CMK (cell line): ENCODE measurements around the gene ZNF470.

Experiments
- DNase-seq: peaks from one replicate; pipeline ENCODE4 v3.0.0-alpha.2; 2010; ENCODE audit warnings: low read depth

Gene ZNF470

DNA sequence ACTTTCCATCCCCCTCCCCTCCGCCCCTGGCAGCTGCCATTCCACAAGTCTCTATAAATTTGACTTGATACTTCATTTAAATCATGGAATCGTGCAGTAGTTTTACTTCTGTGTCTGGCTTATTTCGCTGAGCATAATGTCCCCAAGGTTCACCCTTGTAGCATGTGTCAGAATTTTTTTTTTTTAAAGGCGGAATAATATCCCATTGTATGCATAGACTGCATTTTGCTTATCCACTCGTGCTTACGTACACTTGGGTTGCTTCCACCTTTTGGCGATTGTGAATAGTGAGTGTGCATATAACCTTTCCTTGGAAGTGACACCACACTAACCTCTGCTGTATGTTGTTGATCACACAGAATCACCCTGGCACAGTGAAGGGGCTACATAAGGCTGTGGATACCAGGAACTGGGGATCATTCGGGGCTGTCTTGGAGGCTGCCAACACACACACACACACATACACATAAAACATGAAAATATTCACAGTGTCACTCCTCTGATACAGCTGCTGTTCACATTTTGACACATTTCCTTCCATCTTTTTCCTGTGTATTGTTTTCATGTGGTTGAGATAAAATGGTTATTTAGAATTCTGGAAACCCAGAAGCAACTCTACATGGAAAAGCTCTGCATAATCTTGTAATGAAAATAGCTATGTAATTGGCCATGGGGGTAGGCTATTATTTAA, 41.2 kb downstream of the ZNF470 start:
- no peak for DNase-seq

DNA sequence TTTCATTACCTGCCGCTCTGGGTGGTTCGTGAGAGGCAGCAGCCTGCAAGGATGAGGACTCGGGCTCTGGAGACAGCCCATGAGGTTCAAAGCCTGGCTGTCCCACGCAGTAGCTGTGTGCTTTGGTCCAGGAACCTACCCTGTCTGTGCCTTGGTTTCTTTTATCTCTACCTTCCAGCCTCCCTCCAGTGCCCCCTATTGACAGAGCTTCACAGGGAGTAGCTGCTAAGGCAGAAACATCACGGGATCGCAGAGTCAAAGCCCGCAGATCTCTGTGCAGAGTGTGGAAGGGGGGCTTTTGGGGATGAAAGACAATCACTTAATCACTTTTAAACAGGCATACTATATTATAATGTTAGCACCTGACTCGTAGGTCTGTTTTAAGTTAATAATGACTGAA, 44.0 kb downstream of the ZNF470 start:
- no peak for DNase-seq

DNA sequence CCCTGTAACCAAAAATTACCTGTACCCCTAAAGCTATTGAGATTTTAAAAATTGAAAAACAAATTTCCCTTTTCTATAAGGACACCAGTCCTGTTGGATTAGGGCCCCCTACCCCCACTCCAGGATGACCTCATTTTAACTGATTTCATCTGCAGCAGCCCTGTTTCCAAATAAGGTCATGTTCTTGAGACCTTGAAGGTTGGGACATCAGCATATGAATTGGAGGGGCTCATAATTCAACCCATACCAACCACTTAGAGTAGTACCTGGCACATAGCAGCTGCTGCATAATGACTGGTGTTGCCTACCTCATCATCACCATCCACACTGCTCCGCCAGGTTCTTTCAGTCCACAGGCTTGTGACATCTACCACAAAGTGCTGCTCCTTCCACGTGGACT, 45.5 kb downstream of the ZNF470 start:
- no peak for DNase-seq

DNA sequence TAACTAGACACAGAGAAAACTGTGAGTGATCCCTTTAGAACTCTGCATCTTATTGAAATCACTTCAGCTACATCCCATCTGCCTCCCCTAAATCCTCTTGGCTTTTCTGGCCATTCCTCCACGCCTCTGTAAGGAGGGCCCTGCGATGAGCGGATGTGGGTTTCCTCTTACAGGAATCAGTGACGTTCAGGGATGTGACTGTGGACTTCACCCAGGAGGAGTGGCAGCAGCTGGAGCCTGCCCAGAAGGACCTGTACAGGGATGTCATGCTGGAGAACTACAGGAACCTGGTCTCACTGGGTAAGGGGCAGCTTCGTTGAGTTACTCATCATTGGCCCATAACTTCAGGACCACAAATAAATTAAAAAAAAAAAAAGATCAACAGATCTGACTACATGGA, 46.4 kb downstream of the ZNF470 start:
- no peak for DNase-seq

DNA sequence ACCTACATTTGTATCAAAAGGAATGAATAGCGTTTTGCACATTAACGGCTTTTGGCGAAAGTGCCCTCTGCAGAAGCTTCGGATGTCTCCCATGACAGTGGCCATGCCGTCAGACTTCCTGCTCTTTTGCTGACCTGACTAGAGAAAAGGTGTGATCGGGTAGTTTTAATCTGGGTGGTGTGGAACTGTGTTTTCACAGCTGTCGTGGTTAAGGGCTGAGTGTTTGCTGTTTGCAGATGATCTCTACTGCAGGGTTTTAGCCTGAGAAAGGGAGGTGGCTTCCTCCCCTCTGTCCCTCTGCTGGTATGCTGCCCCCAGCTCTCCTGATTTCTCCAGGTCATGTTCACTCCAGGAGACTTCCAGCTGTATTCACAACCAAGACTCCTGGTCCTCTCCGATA, 50.3 kb downstream of the ZNF470 start:
- DNase-seq, result no peak

- DNase-seq, result no peak
These were observed 51.9 kb downstream of the ZNF470 start for GRCh38 chr19:56619121-56619520.

GRCh38 chr19:56622374-56622773, 55.1 kb downstream of the ZNF470 start:
- DNase-seq, result no peak

DNA sequence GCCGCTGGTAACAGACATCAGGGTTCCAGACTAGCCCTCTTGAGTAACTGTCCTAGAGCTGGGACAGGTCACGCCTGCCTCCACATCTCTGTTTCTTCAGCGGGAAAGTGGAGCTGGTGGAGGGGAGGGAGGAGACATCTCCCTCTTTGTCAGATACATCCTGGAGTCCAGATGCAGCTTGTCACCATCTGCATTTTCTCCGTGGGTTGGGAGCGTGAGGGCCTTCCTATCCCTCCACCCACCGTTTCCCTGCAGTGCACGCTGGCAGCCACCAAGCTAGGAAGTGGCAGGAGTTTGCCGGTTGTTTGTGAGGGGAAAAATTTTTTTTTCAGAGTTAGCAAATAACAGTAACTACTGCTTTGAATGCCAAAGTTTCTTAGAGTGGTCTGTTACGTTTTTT, 55.7 kb downstream of the ZNF470 start:
- no peak for DNase-seq

DNA sequence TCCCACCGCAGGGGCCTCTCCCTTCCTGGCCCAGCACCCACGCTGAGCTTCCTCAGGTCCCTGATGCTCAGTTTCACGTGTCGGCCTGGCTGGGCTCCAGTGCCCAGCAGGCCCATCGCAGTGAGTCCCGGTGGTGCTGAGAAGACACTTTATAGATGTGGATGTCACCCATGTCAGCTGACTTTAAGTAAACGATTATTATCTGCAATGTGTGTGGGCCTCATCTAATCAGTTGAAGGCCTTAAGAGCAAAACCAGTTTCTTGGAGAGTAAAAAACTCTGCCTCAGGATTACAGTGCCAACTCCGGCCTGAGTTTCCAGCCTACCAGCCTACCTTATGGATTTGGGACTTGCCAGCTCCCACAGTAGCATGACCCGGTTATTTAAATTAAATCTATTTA, 58.4 kb downstream of the ZNF470 start:
- DNase-seq, result no peak

DNA sequence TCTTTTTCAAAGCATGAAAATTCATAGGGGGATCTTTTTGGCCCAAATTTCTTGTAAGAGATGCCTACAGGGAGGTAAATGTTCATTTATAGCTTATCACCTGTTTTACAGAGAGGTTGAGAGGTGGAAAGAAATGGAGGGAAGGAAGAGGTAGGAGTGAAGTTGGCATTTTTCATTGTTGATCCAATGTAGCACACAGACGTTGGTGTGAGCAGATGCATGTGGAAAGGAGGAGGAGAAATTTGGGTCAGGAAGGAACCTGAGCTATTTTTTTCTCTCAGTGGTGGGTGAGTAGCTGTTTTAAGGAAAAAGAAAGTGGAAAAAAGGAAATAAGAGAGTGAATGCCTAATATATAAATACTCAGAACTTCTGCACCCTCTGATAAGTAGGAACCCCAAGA, 65.8 kb downstream of the ZNF470 start:
- no peak for DNase-seq

GRCh38 chr19:56637976-56638555, 70.8 kb downstream of the ZNF470 start:
- DNase-seq, result peak; percentile 62
